SU-DHL-6 (cell line): Measurements from ENCODE around the gene ZNF335.

Source experiments
- EZH2phosphoT487 ChIP-seq: fragments of 200-600 bp; sonication (generic), shearing (Covaris generic); conservative IDR thresholded peaks from 2 replicates; pipeline ENCODE4 v1.6.1; 2018; ENCODE audit warnings: mild to moderate bottlenecking, antibody characterized with exemption, low read length, moderate library complexity, mixed read lengths
- TF ChIP-seq, protein P1 (sequence below): fragments of 200-600 bp; sonication (generic); IDR thresholded peaks from one replicate; pipeline ENCODE4 v1.5.1; 2017; ENCODE audit warnings: antibody characterized with exemption, mild to moderate bottlenecking, low read length, moderate library complexity; ENCODE audit not compliant: insufficient read depth, poor library complexity, severe bottlenecking

DNA sequence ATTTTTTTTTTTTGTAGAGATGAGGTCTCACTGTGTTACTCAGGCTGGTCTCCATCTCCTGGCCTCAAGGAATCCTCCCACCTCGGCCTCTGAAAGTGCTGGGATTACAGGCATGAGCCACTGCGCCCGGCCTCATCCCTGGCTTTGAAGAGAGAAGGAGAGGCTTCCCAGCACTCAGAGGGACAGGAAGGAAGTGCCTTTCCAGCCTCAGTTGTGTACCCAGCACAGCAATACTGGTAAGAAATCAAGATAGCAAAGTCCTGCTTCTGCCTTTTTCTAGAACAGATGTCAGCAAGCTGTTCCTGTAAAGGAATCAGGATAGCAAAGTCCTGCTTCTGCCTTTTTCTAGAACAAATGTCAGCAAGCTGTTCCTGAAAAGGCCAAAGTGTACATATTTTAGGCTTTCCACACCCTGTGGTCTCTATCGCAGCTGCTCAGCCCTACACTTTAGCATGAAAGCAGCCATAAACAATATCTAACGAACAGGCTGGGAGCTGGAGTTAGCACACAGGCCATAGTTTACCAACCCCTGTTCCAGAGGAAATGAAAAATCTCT is 53.7 kb downstream of the ZNF335 start:
- TF ChIP-seq, protein P1, sequence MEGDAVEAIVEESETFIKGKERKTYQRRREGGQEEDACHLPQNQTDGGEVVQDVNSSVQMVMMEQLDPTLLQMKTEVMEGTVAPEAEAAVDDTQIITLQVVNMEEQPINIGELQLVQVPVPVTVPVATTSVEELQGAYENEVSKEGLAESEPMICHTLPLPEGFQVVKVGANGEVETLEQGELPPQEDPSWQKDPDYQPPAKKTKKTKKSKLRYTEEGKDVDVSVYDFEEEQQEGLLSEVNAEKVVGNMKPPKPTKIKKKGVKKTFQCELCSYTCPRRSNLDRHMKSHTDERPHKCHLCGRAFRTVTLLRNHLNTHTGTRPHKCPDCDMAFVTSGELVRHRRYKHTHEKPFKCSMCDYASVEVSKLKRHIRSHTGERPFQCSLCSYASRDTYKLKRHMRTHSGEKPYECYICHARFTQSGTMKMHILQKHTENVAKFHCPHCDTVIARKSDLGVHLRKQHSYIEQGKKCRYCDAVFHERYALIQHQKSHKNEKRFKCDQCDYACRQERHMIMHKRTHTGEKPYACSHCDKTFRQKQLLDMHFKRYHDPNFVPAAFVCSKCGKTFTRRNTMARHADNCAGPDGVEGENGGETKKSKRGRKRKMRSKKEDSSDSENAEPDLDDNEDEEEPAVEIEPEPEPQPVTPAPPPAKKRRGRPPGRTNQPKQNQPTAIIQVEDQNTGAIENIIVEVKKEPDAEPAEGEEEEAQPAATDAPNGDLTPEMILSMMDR = no peak
- no peak for TF ChIP-seq EZH2phosphoT487
